Measurements from ENCODE around the gene SIPA1L3.

DNA sequence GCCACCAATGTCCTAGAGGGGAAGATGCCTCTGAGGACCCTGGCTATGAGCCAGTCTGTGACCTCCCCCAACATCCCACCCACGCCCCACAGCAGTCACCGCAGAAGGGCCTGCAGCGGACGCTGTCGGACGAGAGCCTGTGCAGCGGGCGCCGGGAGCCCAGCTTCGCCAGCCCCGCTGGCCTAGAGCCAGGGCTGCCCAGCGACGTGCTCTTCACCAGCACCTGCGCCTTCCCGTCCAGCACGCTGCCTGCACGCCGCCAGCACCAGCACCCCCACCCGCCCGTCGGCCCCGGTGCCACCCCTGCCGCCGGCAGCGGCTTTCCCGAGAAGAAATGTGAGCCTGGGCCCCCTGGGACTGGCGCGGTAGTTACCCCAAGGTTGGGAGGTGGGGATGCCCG, 286.4 kb downstream of the SIPA1L3 start:
- TF ChIP-seq, protein P1, sequence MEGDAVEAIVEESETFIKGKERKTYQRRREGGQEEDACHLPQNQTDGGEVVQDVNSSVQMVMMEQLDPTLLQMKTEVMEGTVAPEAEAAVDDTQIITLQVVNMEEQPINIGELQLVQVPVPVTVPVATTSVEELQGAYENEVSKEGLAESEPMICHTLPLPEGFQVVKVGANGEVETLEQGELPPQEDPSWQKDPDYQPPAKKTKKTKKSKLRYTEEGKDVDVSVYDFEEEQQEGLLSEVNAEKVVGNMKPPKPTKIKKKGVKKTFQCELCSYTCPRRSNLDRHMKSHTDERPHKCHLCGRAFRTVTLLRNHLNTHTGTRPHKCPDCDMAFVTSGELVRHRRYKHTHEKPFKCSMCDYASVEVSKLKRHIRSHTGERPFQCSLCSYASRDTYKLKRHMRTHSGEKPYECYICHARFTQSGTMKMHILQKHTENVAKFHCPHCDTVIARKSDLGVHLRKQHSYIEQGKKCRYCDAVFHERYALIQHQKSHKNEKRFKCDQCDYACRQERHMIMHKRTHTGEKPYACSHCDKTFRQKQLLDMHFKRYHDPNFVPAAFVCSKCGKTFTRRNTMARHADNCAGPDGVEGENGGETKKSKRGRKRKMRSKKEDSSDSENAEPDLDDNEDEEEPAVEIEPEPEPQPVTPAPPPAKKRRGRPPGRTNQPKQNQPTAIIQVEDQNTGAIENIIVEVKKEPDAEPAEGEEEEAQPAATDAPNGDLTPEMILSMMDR (IDR thresholded peaks at IDR 0.05; ENCODE audit: low read length) = no peak
- no peak for TF ChIP-seq EZH2 (optimal IDR thresholded peaks at IDR 0.05; ENCODE audit: low read depth, low read length)
